ENCODE data around the gene STXBP5L.

GRCh38 chr3:120903221-120903620 lies 4.8 kb upstream of the STXBP5L start:
- TF ChIP-seq, protein P1, sequence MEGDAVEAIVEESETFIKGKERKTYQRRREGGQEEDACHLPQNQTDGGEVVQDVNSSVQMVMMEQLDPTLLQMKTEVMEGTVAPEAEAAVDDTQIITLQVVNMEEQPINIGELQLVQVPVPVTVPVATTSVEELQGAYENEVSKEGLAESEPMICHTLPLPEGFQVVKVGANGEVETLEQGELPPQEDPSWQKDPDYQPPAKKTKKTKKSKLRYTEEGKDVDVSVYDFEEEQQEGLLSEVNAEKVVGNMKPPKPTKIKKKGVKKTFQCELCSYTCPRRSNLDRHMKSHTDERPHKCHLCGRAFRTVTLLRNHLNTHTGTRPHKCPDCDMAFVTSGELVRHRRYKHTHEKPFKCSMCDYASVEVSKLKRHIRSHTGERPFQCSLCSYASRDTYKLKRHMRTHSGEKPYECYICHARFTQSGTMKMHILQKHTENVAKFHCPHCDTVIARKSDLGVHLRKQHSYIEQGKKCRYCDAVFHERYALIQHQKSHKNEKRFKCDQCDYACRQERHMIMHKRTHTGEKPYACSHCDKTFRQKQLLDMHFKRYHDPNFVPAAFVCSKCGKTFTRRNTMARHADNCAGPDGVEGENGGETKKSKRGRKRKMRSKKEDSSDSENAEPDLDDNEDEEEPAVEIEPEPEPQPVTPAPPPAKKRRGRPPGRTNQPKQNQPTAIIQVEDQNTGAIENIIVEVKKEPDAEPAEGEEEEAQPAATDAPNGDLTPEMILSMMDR (IDR thresholded peaks at IDR 0.05; ENCODE audit: low read length): no peak
- TF ChIP-seq EZH2 (optimal IDR thresholded peaks at IDR 0.05; ENCODE audit: low read depth, low read length) (no peak), EZH2phosphoT487 (IDR thresholded peaks at IDR 0.05; ENCODE audit: low read length) (no peak)

Measured in MM.1S (cell line).